Measurements from ENCODE around the gene TAP2.

TAP2 gene

DNA sequence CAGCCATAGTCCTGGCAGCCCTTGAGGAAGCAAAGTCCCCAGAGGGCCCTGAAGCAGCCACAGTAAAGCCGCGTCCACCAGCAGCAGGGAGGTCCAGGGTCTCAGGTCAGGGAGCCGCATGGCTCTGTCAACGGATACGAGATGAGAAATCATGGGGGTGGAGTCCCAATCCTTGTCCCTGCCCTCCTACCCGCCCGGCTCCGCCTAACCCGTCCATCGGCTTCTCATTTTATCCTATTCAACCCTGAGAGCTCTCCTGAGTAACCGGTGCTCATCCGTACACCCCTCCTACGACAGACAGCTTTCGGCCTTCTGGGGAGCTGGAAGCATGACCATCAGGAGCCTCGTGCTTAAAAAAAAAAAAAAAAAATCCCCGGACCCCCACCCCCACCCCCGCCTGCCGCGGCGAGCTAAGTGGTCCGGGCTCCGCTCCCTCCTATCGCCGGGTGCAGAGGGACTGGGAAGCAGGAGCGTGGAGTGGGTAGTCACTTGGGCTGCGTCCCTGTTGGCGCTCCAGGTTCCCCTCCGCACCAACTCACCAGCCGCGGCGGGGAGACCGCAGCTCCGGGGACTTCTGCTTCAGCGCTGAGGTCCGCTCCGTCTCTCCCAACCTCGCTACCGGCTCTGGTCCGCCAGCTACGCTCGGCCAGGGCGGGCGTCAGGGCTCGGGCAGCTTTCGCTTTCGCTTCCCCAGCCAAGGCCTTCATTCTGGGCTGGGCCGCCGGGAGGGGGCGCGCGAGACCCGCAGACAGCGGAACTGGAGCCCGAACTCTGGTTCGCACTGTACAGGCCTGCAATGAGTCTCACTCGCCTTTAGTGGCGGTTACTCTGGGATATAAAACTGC lies at the start of gene TAP2:
TAP2 (minus strand) TSS at position 626 of the 845 bp plus-strand sequence; CDS start at position 120, 506 bp downstream.
- Histone ChIP-seq H3K27me3 (replicated peaks) (no peaks in the 10 kb centered on the region), H3K4me3 (ENCODE audit: low read depth, low read length) (peak within 1 kb of the TSS; percentile 84), H3K27ac (peak within 1 kb of the TSS; percentile 78), H3K36me3 (replicated peaks) (peaks cover 13% of the 10 kb centered on the region)
- peak; percentile 92 for DNase-seq
- in situ Hi-C loops (cut with HindIII; ENCODE audit: low pct_ligation_motif_present, low sequenced_read_pairs), result no loop called here
- TF ChIP-seq, protein P1, sequence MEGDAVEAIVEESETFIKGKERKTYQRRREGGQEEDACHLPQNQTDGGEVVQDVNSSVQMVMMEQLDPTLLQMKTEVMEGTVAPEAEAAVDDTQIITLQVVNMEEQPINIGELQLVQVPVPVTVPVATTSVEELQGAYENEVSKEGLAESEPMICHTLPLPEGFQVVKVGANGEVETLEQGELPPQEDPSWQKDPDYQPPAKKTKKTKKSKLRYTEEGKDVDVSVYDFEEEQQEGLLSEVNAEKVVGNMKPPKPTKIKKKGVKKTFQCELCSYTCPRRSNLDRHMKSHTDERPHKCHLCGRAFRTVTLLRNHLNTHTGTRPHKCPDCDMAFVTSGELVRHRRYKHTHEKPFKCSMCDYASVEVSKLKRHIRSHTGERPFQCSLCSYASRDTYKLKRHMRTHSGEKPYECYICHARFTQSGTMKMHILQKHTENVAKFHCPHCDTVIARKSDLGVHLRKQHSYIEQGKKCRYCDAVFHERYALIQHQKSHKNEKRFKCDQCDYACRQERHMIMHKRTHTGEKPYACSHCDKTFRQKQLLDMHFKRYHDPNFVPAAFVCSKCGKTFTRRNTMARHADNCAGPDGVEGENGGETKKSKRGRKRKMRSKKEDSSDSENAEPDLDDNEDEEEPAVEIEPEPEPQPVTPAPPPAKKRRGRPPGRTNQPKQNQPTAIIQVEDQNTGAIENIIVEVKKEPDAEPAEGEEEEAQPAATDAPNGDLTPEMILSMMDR (IDR thresholded peaks at IDR 0.05; ENCODE audit: low read depth, low read length, missing control alignments), result peak; percentile 96

DNA sequence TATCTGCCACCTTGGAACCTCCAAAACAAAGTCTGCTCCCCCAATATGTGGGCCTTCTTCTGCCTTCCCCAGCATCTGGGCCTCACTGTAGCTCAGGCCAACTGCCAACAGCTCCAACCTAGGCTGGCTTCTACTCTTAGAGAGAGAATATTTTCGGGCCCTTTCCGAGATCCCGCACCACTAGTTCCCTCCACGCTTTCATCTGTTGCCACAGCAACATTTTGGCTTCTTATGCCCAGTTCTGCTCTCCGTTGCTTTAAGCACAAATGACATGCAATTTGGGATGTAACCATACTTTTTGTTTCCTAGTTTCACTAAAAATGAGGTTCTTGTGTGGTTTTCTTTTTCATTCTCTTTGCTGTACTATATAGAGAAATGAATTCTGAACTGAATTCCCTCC lies 49.1 kb upstream of the TAP2 start:
- no peaks in the 10 kb centered on the region for H3K27me3 ChIP-seq (replicated peaks)
- no peak overlapping the region for H3K27ac ChIP-seq
- DNase-seq, result no peak
- H3K36me3 ChIP-seq (replicated peaks), result no peaks in the 10 kb centered on the region
- H3K4me3 ChIP-seq (ENCODE audit: low read depth, low read length), result no peak overlapping the region
- TF ChIP-seq, protein P1 (IDR thresholded peaks at IDR 0.05; ENCODE audit: low read depth, low read length, missing control alignments), result no peak
- in situ Hi-C loops (cut with HindIII; ENCODE audit: low pct_ligation_motif_present, low sequenced_read_pairs), result no loop called here

DNA sequence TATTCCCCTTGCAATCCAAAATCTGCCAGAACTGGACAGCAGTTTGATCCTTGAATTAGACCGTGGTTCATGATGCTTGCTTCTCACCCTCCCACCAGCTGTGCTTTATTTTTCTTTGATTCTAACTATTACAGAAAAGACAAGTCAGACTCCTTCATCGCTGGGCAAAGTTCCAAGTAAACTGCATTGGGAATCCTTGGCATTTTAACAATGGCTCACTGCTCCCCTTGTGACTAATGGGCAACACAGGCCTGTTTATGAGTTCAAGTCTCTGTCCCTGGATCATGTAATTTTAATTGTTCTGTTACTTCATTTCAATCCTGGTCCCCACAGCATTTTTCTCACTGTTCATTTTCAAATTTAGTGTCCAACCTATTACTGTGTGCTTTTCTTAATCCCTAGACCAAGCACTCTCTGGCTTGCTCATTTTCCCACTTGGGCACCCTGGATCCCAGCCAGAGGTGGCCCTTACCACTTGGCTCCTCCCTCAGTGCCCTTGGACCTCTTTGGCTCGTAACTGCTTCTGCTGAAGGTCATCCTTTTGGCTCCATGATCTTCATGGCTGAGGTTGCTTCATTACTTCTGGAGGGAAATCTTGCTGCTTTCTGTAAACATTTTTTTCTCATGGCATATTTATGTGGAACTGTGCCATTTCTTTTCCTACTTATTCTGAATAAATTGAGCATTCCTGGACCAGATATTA lies 48.3 kb upstream of the TAP2 start:
- no peak overlapping the region for H3K27ac ChIP-seq
- peak; percentile 84 for DNase-seq
- TF ChIP-seq, protein P1 (IDR thresholded peaks at IDR 0.05; ENCODE audit: low read depth, low read length, missing control alignments), result no peak
- in situ Hi-C loops (cut with HindIII; ENCODE audit: low pct_ligation_motif_present, low sequenced_read_pairs), result no loop called here
- H3K4me3 ChIP-seq (ENCODE audit: low read depth, low read length), result no peak overlapping the region
- H3K27me3 ChIP-seq (replicated peaks), result no peaks in the 10 kb centered on the region
- H3K36me3 ChIP-seq (replicated peaks), result no peaks in the 10 kb centered on the region

DNA sequence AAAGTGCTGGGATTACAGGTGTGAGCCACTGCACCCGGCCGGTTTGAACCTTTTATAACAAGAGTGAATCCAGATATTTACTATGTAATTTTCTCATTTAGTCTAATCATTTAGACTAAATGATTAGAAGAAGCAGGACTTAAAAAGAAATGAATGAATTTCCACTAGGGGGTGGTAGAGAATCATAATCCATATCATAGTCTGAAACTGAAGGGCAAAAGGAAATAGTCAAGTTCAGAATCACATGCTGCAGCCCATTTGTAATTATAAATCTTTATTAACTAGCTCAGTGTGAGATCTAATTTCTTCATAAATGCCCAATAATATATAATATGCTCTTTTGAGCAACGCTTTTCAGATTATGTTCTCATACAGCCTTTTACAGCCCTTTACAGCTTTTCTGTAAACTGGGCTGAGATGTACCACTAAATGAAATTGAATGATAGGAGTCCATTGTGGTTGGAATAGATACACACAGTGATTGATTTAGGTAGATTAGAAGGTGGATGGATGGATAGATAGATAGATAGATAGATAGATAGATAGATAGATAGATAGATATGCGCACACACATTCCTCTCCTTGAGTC lies 47.3 kb upstream of the TAP2 start:
- no peak overlapping the region for H3K4me3 ChIP-seq (ENCODE audit: low read depth, low read length)
- in situ Hi-C loops (cut with HindIII; ENCODE audit: low pct_ligation_motif_present, low sequenced_read_pairs), result no loop called here
- no peak for DNase-seq

DNA sequence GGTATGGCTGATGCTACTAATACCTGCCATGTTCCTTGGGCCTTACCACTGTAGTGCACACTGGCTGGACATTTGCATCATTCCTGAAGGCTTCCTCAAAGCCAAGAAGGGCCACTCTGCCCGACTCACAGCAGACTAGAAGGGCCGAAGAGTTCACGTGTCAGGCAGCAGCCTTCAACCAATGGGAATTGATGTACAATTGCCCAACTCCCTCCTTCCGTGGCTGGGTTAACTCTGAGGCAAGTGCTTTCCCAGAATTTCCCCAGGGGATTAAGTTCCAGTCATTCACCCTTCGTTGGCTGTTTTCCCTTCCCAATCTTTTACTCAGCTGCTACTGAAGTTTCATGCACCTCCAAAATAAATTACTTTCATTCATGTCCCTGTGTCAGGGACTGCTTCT lies 45.2 kb upstream of the TAP2 start:
- DNase-seq, result peak; percentile 51
- Histone ChIP-seq H3K27me3 (replicated peaks) (peaks cover 3% of the 10 kb centered on the region), H3K4me3 (ENCODE audit: low read depth, low read length) (no peak overlapping the region), H3K36me3 (replicated peaks) (no peaks in the 10 kb centered on the region), H3K27ac (no peak overlapping the region)
- in situ Hi-C loops (cut with HindIII; ENCODE audit: low pct_ligation_motif_present, low sequenced_read_pairs), result no loop called here
- TF ChIP-seq, protein P1 (IDR thresholded peaks at IDR 0.05; ENCODE audit: low read depth, low read length, missing control alignments), result no peak

More for the DNA sequence above, 47.3 kb upstream of the TAP2 start:
- Histone ChIP-seq H3K36me3 (replicated peaks) (no peaks in the 10 kb centered on the region), H3K27ac (no peak overlapping the region), H3K27me3 (replicated peaks) (no peaks in the 10 kb centered on the region)
- TF ChIP-seq, protein P1 (IDR thresholded peaks at IDR 0.05; ENCODE audit: low read depth, low read length, missing control alignments), result no peak
